AG20443 (cell line): ENCODE measurements around the gene NGLY1.

Experiments
- DNase-seq: peaks from one replicate; pipeline ENCODE4 v3.0.0; 2012; ENCODE audit warnings: low spot score, mixed read lengths

NGLY1 gene

DNA sequence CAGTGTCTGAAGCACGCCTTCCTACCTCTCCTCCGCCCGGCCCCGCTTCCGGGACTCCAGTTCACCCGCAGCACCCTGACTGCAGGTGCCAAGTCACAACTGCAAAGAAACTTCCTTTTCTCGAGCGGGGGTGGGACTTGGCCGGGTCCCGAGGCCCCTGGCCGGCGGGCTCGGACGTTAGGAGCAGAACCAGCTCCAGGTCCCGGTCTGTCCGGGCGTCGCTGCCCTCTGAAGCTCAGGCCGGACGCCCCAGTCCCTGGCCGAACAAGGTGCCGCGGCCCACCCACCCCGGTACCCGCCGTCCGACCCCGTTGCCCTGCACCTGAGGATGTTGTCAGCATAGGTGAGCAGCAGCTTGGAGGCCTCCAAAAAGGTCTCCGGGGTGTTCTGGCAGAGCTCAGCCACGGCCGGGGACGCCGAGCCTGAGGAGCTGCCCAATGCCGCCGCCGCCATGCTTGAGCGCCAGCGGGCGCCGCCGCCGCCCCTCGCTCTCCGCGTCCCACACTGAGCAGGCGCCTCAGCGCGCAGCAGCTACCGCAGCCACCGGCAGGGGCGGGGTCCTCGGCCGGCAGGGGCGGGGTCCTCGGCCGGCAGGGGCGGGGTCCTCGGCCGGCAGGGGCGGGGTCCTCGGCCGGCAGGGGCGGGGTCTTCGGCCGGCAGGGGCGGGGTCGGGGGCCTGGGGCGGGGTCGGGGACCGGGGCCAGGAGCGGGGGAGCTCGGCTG is at the start of gene NGLY1:
Gene NGLY1 (minus strand): TSS at position 506 of the 723 bp plus-strand sequence. CDS start 53 bp downstream, at position 453.
- DNase-seq = peak; percentile 97

- DNase-seq = peak; percentile 24
These were observed 48.3 kb upstream of the NGLY1 start for GRCh38 chr3:25831578-25831977.

GRCh38 chr3:25830373-25831280 is 47.4 kb upstream of the NGLY1 start:
- no peak for DNase-seq

GRCh38 chr3:25826510-25826909 is 43.3 kb upstream of the NGLY1 start:
- DNase-seq = no peak

DNA sequence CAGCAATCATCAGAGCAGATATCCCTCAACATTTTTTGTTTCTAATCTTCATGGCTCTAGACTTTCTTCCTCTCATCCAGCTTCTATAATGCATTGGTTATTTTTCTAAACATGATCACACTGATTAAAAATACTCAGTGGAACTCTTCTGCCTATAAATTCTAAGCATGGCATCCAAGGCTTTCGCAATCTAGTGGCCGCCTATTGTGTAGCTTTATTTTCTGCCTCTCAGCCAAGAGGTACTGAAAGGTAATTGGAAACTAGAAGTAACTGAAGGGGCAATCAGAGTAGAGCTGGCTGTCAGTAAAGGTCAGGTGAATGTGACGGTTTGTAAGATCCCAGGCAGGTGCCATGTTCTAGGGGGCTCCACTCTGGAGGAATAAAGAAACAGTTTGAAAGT is 40.1 kb upstream of the NGLY1 start:
- DNase-seq = no peak

- no peak for DNase-seq
These were observed 38.7 kb upstream of the NGLY1 start for GRCh38 chr3:25821746-25822573.

GRCh38 chr3:25820816-25821486 is 37.7 kb upstream of the NGLY1 start:
- DNase-seq = no peak

DNA sequence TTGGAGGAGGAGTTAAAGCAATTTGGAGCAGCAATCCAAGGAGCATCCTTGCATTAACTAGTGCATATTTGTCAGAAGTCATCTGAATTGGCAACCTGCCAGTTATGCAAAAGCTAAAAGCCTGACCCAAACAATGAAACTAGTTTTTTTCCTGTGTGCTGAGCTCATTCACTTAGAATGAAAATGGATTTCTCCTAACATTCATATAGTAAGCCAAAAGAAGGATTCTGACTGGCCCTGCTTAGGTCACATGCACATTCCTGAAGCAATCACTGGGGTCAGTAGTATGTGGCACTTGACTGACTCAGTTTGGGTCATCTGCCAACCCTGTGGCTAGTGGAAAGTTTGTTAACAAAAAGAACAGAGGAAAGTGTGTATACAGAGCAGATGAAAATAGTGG is 37.1 kb upstream of the NGLY1 start:
- peak; percentile 82 for DNase-seq

DNA sequence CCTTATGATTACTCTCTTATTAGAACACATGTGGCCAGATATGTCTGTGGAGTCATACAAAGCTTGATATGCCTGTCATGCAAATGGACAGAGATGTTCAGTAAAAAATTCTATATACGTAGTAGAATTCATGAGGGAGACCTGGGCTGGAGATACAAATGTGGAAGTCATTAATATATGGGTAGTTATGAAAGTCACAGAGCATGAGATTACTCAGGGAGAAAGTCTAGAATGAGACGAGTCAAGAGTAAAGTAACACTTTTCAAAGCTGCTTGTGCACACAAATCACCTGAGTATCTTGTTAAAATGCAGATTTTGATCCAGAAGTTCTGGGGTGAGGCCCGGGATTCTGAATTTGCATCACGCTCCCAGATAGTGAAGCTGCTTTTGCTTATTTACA is 35.1 kb upstream of the NGLY1 start:
- DNase-seq = no peak

DNA sequence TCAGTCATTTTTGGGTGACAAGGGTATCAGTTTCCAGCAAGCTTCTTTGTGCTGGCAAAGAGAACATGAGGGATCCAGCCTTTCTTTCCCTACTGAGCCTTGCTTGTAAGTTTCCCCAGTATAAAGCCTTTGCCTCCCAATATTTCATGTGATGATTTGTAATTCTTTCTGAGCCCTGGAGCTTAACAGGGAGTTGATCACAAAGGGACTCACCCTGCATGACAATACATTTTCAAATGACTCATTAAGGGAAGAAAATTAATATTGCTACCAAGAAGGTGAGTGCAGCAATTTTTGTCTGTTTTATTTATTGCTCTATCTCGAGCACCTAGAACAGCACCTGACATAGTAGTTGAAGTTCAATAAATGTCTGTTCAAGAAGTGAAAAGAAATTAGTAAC is 34.4 kb upstream of the NGLY1 start:
- DNase-seq = no peak

GRCh38 chr3:25817107-25817506 is 33.9 kb upstream of the NGLY1 start:
- DNase-seq = no peak

DNA sequence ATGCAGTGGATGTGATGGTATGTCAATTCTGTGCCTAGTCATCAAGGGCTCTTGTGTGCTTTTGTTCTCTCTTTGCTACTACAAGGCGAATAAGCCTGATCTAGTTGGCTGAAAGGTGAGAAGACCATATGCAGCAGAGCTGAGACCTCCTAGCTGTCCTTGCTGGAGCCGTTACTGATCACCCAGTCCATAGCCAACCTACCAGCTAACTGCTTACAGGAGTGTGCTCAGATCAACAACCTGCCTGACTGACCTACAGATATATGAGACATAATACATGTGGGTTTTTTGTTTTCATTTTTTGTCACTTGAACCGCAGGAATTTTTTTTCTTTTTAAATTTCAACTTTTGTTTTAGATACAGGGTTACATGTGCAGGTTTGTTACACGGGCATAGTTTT is 29.4 kb upstream of the NGLY1 start:
- DNase-seq = no peak

DNA sequence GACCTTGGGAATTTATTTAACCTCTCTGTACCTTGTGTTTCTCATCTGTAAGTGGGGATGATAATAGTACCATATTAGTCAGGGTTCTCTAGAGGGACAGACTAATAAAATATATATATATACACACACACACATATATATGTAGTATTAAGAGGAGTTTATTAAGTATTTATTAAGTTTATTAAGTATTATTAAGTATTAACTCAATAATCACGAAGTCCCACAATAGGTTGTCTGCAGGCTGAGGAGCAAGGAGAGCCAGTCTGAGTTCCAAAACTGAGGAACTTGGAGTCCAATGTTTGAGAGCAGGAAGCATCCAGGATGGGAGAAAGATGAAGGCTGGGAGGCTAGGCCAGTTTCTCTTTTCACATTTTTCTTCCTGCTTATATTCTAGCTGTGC is 21.4 kb upstream of the NGLY1 start:
- DNase-seq = no peak

DNA sequence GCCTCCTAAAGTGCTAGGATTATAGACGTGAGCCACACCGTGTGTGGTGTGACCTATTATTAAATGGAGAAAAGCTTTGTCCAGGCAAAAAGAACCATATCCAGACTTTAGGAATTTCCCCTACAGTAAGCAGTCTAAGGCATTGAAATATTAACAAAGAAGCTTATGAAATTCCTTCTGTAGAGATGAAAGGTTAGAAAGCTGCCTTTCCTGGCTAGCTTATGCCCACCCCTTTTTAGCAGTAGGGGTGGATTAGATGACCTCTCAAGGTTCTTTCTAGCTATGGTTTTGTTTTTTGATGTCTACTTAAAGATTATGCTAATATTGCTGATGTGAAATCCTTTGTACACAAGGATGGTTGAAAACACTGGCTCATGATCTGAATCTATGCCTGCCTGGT is 20.6 kb upstream of the NGLY1 start:
- DNase-seq = no peak

DNA sequence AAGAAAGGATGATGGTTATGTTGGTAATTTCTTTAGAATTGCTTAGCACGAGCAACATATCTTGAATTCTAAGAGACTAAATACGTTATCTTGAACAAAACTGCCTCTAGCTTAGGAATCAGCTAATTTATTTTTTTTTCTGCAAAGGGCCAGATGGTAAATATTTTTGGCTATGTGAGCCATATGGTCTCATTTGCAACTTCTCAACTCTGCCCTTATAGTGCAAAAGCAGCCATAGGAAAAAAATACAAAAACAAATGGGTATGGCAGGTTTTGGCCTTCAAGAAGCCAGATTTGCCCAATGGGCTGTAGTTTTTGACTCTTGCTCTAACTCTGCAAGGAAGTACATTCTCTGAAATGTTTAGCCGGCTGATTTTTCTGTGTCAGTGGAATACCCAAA is 18.5 kb upstream of the NGLY1 start:
- no peak for DNase-seq

GRCh38 chr3:25789596-25790556 is 6.6 kb upstream of the NGLY1 start, which contains the start of gene OXSM:
Gene OXSM, plus strand, starts transcription at chr3:25790090. Its CDS starts 931 bp downstream, at chr3:25791021.
- DNase-seq = peak; percentile 96

DNA sequence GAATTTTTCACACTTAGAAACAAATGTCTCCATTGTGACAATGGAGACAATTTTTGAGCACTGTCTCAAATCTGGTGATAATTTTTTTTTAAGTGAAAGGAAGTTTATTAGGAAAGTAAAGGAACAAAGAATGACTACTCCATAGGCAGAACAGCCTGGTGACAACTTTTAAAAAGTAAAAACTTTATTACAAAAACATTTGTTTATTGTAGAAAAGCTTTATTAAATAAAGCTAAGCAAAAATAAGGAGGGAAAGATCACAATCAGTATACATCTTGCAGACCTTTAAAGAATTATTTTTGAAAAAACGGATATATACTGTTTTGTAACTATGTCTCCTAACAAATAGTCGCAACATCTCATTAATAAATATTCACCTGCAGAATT is 6.0 kb upstream of the NGLY1 start:
- DNase-seq = no peak

DNA sequence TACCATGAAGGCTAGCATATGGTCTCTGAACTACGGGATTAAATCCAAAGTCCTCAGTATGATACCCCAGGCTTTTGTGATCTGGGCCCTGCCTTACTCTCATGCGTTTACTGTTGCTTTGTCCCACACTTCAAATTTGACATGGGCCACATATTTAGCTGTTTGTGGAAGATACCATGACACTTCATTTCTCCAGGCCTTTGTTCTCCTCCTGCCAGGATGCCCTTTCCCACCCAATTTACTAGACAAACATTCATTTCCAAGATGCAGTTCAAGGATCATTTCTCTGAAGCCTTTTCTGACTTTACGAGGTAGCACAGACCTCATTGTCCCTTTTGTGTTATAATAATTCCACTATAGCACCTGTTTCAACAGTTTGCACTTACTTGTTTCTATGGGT is 4.4 kb upstream of the NGLY1 start:
- no peak for DNase-seq

- no peak for DNase-seq
These were observed 2.6 kb upstream of the NGLY1 start for GRCh38 chr3:25785826-25786225.

- no peak for DNase-seq
These were observed 1.7 kb upstream of the NGLY1 start for GRCh38 chr3:25784971-25785370.
